ENCODE results near the gene MAML3. TPM values are rescaled to one million over a fixed set of nuclear protein-coding genes. Genes with fewer than 3 reads are reported as not detected.

MAML3 gene
- total RNA-seq, 4 donors from 2014 or later = 2.4 to 50.5 (median 17.8) TPM

DNA sequence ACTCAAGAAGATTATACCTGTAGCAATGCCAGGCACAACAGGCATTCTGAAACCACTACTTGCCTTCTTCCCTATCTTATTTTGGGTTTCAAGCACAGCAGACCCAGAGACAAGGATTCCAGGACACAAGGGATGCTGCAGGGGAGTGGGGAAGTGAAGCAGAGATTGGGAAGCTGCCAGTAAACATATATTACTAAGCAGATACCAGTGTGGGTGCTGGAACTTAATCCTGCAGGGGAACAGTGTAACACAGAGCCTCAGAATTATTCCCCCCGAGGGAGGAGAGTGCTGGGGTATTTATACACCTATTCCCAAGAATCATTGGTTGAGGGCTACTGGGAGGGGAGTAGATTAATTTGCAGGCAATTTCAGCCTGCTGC is 33.3 kb upstream of the MAML3 start:
- no peak for TF ChIP-seq POLR2A (IDR thresholded peaks at IDR 0.05)
- Histone ChIP-seq H3K27ac (peak overlapping the region in 1 of 2 donors; percentile 43), H3K4me3 (no peak overlapping the region), H3K9me3 (no peaks in the 10 kb centered on the region), H3K27me3 (no peaks in the 10 kb centered on the region), H3K4me1 (peaks cover 0 to 8% of the 10 kb centered on the region in 2 donors), H3K36me3 (no peaks in the 10 kb centered on the region)
- intact Hi-C loops (cut with DNase I; ENCODE audit: low total_unique reads) = no loop called here
- no peak for DNase-seq

GRCh38 chr4:140186651-140187315 is 32.8 kb upstream of the MAML3 start:
- Histone ChIP-seq H3K9me3 (no peaks in the 10 kb centered on the region), H3K36me3 (no peaks in the 10 kb centered on the region), H3K27ac (peak overlapping the region; percentile 36 to 43), H3K27me3 (no peaks in the 10 kb centered on the region), H3K4me1 (peaks cover 0 to 8% of the 10 kb centered on the region in 2 donors), H3K4me3 (no peak overlapping the region)
- TF ChIP-seq, protein P1, sequence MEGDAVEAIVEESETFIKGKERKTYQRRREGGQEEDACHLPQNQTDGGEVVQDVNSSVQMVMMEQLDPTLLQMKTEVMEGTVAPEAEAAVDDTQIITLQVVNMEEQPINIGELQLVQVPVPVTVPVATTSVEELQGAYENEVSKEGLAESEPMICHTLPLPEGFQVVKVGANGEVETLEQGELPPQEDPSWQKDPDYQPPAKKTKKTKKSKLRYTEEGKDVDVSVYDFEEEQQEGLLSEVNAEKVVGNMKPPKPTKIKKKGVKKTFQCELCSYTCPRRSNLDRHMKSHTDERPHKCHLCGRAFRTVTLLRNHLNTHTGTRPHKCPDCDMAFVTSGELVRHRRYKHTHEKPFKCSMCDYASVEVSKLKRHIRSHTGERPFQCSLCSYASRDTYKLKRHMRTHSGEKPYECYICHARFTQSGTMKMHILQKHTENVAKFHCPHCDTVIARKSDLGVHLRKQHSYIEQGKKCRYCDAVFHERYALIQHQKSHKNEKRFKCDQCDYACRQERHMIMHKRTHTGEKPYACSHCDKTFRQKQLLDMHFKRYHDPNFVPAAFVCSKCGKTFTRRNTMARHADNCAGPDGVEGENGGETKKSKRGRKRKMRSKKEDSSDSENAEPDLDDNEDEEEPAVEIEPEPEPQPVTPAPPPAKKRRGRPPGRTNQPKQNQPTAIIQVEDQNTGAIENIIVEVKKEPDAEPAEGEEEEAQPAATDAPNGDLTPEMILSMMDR (IDR thresholded peaks at IDR 0.05) = no peak
- no peak for TF ChIP-seq POLR2A (IDR thresholded peaks at IDR 0.05)
- peak; percentile 32 to 74 for DNase-seq
- intact Hi-C loops (cut with DNase I; ENCODE audit: low total_unique reads) = no loop called here

DNA sequence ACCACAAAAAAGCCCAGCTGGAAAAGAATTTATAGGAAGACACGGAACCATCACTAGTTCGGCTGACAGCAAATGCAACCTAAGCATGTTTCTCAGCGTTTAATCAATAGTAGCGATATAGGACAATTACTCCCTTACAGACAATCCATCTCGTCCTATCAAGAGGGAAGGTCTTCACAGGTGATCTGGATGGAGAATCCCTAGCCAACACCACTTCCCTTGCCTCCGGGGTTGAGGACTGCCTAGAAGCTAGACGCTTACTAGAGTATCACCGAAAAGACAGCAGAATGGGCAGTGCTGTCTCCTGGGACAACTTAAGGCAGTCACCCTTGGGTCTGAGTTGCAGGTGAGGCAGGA is 32.1 kb upstream of the MAML3 start:
- intact Hi-C loops (cut with DNase I; ENCODE audit: low total_unique reads) = no loop called here

DNA sequence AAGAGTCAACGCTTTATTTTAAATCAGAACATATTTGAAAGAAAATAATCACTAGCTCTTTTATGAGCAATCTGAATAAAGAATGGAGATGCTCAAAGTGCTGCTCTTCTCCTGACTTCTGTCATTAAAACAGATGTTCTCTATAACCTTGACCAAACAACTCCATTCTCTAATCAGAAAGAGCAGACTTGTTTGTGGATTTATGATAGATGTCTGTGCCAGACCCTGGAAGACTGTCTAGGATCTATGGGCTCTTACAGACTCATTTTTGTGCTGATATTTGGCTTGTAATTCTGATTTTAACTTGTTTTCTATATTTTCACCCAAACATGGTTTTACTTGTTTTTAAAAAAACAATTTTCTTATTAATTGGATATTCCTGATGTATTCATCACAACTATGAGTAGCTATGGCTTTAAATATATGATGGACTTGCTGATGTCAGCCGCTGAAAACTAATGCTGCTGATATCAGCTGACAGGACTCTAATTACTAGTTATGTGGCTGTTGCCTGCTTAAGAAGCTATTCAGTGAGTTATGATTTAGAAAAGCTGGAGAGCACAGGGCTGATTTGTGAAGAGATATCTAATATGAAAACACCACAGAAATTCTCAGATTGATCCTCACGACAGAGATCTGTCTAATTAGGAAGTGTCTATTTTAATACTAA is 31.6 kb upstream of the MAML3 start:
- H3K36me3 ChIP-seq = no peaks in the 10 kb centered on the region
- H3K4me1 ChIP-seq = peaks cover 0 to 8% of the 10 kb centered on the region in 2 donors
- intact Hi-C loops (cut with DNase I; ENCODE audit: low total_unique reads) = no loop called here
- no peak overlapping the region for H3K4me3 ChIP-seq
- no peaks in the 10 kb centered on the region for H3K9me3 ChIP-seq
- TF ChIP-seq, protein P1 (IDR thresholded peaks at IDR 0.05) = no peak
- TF ChIP-seq POLR2A (IDR thresholded peaks at IDR 0.05) = no peak
- no peak for DNase-seq
- H3K27me3 ChIP-seq = no peaks in the 10 kb centered on the region
- no peak overlapping the region for H3K27ac ChIP-seq

More for the DNA sequence above, 32.1 kb upstream of the MAML3 start:
- TF ChIP-seq, protein P1 (IDR thresholded peaks at IDR 0.05) = no peak
- TF ChIP-seq POLR2A (IDR thresholded peaks at IDR 0.05) = no peak
- H3K27me3 ChIP-seq = no peaks in the 10 kb centered on the region
- no peak for DNase-seq
- H3K4me1 ChIP-seq = peaks cover 0 to 8% of the 10 kb centered on the region in 2 donors
- no peak overlapping the region for H3K4me3 ChIP-seq
- no peaks in the 10 kb centered on the region for H3K36me3 ChIP-seq
- H3K27ac ChIP-seq = peak overlapping the region; percentile 36 to 43
- H3K9me3 ChIP-seq = no peaks in the 10 kb centered on the region

DNA sequence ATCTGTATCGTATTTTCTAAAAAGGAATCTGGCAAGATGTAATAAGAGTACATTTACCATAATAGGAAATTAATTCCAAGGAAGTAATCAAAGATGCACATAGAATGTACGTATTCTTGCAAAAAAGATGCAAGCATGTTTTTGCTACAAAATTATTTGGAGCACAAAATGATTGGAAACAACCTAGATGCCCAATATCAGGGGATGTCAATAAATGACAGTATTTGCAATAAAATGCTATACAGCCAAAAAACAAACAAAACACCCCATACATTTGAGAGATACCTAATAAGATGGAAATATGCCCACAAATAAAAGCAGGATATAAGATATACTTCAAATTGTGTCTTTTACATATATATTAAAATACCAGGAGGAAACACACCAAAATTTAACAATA is 29.3 kb upstream of the MAML3 start:
- H3K27me3 ChIP-seq = no peaks in the 10 kb centered on the region
- no peak for DNase-seq
- H3K36me3 ChIP-seq = no peaks in the 10 kb centered on the region
- TF ChIP-seq POLR2A (IDR thresholded peaks at IDR 0.05) = no peak
- TF ChIP-seq, protein P1 (IDR thresholded peaks at IDR 0.05) = no peak
- H3K4me1 ChIP-seq = no peaks in the 10 kb centered on the region
- H3K27ac ChIP-seq = no peak overlapping the region
- H3K9me3 ChIP-seq = no peaks in the 10 kb centered on the region
- intact Hi-C loops (cut with DNase I; ENCODE audit: low total_unique reads) = no loop called here
- H3K4me3 ChIP-seq = no peak overlapping the region

Measured in uterus (tissue), 4 donors.